CD1c-positive myeloid dendritic cell (primary cell): ENCODE data around the gene SULT1A2.
"Not testable (repeated sequence)": the region's sequence is repeated elsewhere in the genome, so short reads cannot be mapped to it uniquely, and the experiment has no call there.

ENCODE experiments used
- DNase-seq: peaks from one replicate; pipeline ENCODE4 v3.0.0-alpha.2; 2016; ENCODE audit errors: extremely low spot score

The SULT1A2 gene

DNA sequence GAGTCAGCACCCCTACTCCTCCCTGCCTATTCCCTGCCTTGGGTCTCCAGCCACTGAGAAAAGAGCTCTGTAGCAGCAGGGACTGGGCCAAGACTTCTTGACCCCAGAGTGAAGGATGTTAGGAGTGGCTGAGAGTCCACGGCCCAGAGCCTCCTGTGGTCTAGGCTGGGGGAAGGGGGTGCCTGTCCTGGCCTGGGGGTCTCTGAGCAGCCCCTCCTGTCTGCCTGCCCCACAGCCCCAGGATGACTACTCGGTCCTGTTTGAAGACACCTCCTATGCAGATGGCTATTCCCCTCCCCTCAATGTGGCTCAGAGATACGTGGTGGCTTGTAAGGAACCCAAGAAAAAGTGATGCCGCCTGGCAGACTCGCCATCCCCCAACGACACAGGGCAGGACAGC is 5.5 kb downstream of the SULT1A2 start:
- no peak for DNase-seq

DNA sequence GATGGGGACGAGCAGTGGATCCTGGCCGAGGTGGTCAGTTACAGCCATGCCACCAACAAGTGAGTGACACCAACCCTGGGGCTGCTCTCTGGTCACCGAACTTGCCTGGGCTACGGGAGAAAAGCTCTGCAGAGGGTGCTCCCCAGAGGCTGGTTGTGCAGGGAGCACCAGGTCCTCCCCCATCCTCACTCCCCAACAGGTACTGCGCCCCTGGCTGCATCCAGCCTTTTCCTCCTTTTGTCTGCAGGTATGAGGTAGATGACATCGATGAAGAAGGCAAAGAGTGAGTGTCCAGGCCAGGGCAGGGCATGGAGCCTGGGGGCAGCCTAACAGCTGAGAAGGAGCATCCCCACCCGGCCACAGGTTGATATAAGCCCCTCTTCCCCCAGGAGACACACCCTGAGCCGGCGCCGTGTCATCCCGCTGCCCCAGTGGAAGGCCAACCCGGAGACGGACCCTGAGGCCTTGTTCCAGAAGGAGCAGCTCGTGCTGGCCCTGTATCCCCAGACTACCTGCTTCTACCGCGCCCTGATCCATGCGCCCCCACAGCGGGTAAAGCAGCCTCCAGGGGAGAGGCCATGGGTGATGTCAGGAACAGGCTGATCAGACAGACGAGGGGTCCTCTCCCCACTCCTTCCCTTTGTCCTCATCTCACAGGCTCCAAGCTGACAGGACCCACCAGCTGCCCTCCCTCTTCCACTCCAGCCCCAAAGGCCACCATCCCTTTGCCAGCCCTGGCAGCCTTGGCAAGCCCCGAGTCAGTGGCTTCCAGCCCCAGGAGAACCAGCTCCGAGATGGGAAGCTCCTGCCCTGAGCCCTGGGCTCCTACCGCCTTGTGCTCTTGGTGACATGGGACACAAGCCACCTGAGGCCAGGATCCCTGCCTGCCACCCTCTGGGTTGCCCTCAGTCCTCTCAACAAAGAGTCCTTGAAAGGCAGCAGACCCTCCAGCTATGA is 6.2 kb downstream of the SULT1A2 start:
- no peak for DNase-seq

DNA sequence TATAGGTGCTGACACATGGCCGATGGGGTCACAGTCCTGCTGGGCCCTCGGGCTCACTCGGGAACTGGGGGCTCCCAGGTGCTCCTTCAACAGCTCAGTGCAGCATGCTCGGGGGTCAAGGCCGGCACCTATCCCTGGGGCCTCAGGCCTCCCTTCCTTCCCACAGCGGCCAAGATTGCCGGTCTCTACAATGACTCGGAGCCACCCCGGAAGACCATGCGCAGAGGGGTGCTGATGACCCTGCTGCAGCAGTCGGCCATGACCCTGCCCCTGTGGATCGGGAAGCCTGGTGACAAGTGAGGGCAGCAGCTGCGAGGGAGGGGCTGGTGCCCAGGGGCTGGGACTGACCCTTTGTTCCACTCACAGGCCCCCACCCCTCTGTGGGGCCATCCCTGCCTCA is 6.9 kb downstream of the SULT1A2 start:
- no peak for DNase-seq

DNA sequence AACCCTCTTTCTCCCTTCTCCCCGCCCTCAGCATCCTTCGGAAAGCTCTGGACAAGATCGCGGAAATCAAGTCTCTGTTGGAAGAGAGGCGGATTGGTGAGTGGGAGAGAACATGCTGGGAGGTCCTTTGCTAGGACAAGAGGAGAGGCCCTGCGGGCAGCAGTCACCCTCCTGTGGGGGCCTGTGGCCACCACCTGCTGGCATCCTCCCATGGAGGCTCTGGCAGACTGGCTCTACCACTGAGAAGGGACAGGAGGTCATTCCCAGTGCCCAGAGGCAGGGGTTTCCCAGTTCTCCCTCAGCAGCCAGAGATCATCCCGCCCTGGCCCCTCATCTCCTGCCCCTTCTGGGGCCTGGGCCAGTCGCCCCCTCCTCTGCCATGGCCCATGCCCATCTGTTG is 7.8 kb downstream of the SULT1A2 start:
- DNase-seq: no peak

DNA sequence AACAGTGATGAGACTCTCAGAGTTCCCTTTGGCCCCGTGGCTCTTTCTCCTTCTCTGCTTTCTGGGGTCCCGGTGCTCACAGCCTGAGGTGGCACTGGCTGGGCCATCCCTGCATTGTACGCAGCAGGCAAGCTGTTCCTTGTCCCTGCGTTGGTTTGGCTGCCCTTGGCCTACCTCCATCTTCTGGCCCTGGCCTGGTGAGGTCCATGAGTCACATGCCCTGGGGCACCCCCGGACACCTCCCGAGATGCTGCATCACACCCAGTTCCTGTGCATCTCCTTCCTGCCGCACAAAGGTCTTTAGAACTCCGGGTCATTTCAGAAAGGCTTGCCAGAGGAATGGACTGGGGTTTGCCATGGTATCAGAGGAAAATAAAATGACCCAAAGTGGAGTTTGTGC is 9.5 kb downstream of the SULT1A2 start:
- no peak for DNase-seq

DNA sequence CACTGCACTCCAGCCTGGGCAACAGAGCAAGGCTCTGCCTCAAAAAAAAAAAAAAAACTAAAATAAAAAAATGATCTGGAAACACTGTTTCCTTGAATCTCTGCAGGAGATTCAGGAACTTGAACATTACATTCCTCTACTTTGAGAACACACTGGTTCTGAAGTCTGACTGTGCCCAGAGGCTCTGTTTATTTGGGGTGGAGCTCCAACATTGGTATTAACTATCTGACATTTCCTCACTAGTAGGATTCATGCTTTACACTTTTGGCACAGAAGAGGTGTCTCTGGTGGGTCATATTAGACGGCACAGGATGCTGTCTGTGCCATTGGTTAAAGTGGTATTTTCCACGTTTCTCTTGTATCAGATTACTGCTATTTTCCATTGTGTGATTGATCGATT is 10.4 kb downstream of the SULT1A2 start:
- no peak for DNase-seq

DNA sequence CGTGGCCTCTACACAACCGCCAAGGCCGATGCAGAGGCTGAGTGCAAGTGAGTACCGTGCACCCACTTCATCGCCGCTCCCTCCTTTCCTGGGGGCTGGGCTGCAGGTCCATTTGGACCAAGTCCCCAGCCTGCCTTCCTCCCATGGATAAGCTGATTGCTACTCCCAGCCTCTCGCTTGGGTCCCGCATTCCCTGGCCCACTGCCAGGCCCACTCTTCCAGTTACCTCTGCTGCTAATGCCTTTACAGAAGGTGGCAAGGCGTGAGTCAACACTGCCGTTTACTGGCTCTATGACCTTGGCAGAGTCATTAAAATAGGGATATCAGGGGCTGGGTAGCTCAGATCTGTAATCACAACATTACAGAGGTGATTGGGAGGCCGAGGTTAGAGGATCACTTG is 11.2 kb downstream of the SULT1A2 start:
- DNase-seq: no peak

DNA sequence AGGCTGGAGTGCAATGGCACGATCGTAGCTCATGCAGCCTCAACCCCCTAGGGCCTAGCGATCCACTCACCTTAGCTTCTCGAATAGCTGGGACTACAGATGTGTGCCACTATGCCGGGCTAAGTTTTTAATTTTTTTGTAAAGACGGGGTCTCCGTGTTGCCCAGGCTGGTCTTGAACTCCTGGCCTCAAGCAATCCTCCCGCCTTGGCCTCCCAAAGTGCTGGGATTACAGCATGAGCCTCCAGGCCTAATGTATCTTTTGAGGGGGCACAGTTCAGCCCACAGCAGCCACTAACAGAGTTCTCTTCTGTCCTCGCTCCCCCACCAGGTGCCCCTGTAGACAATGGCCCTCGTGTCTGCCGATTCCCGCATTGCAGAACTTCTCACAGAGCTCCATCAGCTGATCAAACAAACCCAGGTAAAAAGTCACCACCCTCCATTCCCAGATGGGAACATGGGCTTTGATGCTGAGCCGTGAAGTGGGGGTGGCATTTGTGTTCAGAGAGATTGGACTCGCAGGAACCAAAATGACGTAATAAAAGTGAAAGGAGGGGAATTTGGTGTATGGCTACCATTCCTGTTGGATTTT is 16.0 kb downstream of the SULT1A2 start:
- DNase-seq: no peak

DNA sequence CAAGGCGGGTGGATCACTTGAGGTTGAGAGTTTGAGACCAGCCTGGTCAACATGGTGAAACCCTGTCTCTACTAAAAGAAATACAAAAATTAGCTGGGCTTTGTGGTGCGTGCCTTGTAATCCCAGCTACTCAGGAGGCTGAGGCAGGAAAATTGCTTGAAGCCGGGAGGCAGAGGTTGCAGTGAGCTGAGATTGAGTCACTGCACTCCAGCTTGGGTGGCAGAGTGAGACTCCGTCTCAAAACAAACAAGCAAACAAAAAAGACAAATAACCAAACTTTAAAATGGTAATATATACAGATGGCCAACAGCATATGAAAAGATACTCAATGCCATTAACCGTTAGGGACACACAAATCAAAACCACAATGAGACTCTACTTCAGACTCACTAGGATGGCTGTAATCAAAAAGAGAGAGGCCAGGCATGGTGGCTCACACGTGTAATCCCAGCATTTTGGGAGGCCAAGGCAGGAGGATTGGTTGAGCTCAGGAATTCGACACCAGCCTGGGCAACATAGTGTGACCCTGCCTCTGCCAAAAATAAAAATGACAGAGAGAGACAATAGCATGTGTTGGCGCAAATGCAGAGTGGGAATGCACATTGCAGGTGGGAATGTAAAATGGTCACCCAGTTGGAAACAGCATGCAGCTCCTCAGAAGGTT is 21.3 kb downstream of the SULT1A2 start:
- no peak for DNase-seq

DNA sequence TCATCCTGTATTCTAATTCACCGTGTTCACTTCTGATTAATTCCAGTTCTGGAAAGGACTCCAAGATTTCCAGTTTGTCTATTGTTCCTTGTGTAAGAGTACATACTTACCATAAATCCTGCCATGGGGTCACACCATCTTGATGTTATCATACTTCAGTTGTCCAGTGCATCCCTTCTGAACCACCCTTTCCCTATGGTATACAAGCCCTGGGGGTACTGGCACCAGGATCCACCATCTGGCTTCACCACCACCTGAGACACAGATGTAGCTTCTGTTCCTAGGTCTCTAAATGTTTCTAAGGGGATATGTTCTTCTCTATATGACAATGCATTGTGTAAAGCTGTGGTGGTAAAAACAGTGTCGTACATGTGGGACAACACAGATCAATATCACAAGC is 21.9 kb downstream of the SULT1A2 start:
- no peak for DNase-seq

DNA sequence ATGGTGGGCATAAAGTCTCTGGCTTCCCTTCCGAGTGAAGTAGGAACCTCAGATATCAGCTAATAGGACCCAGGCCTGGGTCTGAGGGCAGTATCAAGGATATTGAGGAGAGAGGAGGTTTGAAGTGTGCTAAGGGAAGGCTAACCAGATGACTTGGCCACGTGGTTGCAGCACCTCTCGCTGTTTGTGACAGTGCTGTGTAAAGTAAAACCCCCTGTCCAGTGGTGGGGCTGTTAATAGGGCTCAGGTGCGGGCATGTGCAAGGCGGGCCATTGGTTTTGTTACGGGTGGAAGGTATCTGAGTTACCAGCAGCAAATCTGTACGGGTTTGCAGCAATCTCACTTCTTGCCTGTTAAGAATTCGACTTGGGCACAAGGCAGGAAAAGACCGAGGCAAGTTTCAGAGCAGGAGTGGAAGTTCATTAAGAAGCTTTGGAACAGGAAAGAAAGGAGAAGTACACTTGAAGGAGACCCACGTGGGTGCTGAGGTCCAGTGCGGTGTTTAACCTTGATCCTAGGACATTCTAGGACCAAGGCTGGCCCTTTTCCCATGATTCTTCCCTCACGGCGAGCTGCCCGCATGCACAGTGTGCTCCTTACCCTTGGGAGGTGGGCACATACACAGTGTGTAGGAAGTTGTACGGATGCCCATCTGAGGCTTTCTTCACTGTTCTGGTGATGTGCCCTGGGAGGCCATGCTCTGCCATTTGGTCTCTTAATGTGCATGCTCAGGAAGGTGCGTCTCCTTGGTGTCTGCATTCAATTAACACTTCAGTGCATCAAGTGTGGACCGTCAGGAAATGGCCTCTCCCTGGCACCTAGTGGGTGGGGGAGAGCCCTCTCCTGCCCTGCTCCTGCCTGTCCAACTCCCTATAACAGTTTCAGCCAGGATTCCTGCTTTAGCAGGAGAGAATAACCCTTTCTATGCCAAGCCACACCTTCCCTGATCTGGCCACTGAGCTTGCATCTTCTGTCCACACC is 22.8 kb downstream of the SULT1A2 start:
- DNase-seq: peak; percentile 41

DNA sequence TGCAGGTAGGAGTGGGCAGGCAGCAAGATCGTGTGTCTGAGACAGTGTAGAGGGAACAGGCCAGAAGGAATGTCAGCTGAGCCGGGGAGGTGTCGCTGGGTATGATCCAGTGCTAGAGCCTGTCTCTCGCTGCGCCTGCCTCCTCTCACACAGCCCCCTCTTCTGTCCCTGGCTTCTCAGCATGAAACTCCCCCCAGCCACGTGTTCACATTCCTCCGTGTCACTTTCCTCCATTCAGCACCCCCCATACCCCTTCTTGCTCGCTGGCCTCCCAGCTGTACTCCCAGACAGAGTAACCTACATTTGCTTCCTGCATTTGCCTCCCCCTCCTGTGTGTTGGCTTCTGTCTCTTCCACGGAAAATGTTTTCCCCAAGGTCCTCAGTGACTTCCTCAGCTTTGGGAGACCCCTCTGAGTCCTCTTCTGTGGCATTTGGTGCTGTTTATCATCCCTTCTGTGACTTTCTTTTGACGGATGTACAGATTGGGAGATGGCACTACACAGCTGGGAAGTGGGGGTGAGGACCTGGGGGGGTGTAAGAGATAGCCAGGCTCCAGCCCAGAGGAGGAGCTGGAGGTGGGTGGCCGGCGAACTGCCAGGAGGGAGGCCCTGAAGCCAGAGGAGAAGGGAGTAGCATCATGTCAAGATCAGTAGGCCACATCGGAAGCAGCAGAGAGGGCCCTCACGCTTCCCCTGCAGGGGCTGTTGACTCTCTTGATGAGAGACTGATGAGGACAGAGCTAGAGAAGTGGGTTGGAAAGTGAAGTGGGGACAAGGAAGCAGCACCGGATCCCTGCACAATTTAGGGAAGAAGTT is 23.9 kb downstream of the SULT1A2 start:
- DNase-seq: peak; percentile 52

DNA sequence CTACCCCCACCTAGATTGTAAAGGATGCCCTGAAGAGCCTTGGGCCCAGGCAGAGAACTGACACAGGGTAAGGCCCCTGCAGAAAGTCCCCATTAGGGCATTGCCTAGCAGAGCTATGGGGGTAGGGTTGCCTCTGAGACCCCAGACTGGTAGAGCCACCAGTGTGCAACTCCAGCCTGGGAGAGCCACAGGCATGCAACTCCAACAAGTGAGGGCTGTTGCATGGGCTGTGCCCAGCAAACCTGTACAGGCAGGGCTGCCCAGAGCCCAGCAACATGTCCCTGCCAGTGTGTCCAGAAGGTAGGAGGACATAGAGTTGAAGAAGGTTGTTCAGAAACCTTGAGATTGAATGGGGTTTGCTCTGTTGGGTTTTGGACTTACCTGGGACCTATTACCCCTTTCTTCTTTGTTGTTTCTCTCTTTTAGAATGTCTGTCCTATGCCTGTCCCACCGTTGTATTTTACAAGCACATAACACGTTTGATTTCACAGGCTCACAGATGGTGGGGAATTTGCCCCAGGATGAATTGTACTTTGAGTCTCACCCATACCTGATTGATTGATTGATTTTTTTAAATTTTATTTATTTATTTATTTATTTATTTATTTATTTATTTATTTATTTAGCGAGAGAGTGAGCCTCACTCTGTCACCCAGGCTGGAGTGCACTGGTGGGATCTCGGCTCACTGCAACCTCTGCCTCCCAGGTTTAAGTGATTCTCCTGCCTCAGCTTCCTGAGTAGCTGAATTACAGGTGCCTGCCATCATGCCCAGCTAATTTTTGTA is 26.7 kb downstream of the SULT1A2 start:
- no peak for DNase-seq

DNA sequence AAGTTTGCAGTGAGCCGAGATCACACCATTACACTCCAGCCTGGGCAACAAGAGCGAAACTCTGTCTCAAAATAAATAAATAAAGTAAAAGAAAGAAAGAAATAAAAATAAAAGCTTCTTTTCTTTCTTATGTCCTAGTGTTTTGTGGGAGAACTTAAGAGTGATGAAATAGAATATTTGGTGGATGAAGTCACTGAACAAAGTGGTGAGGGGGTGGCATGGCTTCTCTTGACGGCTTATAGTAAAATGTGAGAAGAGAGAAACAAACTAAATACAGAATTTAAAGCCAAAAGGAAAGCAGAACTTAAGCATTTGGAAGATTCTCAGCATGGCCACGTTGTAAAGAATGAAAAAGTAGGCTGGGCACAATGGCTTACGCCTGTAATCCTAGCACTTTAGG is 27.8 kb downstream of the SULT1A2 start:
- DNase-seq: no peak

DNA sequence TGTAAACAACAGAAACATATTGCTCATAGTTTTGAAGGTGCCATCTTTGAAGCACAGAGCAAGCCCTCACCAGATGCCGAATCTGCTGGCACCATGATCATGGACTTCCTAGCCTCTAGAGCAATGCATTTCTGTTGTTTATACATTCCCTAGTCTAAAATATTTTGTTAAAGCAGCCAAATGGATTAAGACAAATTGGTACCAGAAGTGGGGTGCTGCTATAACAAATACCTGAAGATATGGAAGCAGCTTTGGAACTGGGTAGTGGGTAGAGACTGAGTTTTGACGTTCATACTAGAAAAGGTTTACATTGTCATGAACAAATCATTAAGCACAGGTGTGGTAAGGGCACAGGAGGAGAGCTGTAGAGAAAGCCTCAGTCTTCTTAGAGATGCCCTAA is 29.6 kb downstream of the SULT1A2 start:
- DNase-seq: no peak

DNA sequence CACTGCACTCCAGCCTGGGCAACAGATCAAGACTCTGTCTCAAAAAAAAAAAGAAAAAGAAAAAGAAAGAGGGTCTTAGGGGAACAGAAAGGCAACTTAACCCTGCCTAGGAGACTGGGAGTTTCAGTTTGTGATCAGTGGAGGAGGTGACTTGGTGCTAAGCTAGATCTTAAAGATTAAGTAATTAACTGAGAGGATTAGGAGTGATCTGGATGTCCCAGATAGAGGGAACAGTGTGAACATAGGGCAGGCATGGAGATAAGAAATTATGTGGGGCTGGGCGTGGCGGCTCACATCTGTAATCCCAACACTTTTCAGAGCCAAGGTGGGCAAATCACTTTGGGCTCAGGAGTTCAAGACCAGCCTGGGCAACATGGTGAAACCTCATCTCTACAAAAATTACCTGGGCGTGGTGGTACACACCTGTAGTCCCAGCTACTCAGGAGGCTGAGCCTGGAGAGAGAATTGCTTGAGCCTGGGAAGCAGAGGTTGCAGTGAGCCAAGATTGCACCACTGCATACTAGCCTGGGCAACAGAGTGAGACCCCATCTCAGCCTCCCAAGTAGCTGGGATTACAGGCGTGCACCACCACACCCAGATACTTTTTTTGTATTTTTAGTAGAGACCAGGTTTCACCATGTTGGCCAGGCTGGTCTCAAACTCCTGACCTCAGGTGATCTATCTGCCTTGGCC is 30.5 kb downstream of the SULT1A2 start:
- not testable (repeated sequence) for DNase-seq

DNA sequence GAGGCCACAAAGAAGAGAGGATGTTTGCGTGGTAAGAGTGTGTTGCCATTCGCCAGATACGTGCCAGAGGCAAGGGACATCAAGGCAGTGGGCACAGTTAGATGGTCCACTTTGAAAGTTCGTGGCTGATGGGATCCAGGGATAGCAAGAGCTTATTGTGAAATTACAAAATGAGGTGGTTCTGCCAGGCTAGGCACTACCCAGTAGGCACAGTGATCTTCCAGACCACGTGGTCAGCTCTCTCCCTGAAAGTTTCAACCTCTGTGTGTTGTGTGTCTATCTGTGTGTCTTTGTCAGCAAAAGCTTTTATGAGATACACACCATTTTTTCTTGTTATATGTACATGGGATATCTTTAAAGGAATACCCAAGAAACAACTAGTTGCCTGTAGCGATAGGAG is 33.6 kb downstream of the SULT1A2 start:
- no peak for DNase-seq

DNA sequence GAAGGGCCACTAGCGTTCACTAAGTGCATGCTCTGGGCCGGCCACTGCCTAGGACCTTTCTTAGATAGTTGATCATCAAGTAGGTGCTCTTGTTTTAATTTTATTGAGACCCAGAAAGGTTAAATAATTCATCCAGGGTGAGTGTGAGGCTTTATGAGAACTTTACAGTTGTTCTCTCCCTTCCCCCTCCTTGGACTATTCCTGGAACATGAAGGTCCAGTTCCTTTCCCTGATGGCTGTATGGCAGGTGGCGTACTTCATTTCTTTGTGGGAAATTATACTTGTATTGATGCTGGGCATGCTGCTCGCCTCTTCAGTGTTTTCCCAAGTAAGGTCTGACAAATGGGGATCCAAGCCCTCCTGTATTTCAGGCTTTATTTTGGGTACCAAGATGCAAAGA is 34.7 kb downstream of the SULT1A2 start:
- DNase-seq: no peak

DNA sequence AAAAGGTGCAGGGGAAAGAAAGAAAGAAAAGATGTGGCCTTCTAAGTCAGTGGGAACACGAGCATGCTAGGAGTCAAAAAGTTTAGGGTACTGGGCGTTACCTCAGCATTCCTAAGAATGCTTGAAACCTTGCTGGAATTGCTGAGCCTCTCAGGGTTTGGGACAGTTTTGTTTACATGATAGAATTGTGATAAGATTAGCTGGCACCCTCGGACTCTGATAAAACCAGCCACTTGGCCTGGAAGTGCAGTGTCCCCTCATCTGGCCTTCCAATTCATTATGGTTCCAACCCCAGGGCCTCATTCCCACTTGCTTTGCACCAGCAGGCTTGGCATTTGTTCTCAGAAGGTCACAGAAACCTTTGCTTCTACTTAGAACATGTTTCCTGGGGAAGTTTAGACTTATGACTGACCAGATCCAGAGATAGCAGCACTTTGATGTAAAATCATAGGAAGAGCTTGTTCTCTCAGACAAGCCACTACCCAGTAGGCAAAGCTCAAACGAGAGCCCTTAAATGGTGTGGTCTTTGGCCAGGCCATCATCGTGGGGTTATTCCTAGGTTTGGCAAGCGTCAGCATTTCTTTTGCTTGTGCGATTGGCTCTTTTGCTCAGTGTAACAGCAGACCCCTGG is 35.2 kb downstream of the SULT1A2 start:
- DNase-seq: no peak
